AG09319 (cell line): Measurements from ENCODE around the gene NABP2.

Experiments
- DNase-seq: peaks from one replicate; pipeline ENCODE4 v3.0.0-alpha.2; 2010; ENCODE audit warnings: low read depth; ENCODE audit errors: extremely low read depth
- CTCF ChIP-seq: IDR thresholded peaks from 2 replicates; pipeline ENCODE4 v1.5.1; 2011; ENCODE audit warnings: low read depth, mild to moderate bottlenecking, inconsistent platforms, low read length, moderate library complexity

The NABP2 gene

DNA sequence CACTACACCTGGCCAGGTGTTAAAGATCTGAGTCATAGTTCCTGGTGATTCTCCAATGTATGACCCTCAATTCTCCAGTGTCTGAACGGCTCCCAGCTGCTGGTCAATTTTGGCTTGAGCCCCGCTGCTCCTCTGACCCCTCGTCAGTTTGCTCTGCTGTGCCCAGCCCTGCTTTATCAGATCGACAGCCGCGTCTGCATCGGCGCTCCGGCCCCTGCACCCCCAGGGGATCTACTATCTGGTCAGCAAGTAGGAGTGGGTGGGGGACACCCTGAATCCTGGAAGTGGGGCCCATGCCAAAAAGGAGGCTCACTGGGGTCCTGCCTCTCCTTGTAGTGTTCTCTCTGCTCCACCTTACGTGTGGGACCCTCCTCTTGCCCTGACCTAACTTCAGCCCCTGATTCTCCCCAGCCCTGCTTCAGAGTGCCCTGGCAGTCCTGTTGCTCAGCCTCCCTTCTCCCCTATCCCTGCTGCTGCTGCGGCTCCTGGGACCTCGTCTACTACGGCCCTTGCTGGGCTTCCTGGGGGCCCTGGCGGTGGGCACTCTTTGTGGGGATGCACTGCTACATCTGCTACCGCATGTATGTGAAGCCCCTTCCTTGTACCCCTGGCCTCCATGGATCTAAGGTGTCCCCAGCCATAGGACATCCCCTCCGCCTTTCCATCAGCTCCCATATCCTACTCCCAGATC is 10.7 kb downstream of the NABP2 start:
- no peak for TF ChIP-seq CTCF
- DNase-seq: no peak

GRCh38 chr12:56236091-56236490 is 11.9 kb downstream of the NABP2 start:
- no peak for TF ChIP-seq CTCF
- no peak for DNase-seq

GRCh38 chr12:56236985-56237384 is 12.8 kb downstream of the NABP2 start:
- DNase-seq: no peak
- no peak for TF ChIP-seq CTCF

DNA sequence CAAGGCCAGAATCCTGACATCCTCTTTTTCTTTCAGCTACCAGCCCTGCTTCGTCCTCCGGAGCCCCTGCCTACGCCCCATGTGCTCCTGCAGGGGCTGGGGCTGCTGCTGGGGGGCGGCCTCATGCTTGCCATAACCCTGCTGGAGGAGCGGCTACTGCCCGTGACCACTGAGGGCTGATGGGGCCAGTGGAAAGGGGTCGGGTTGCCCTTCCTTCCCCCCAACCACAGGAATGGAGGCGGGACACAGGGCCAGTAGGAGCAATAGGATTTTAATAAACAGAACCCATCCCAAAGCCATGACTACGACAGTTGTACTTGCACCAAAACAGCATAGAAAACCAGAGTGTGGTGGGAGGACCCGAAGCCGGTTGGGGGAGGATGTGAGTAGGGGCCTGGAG is 13.4 kb downstream of the NABP2 start:
- no peak for TF ChIP-seq CTCF
- DNase-seq: no peak

- TF ChIP-seq CTCF: no peak
- DNase-seq: no peak
Observed at GRCh38 chr12:56241424-56242303, 17.5 kb downstream of the NABP2 start.

DNA sequence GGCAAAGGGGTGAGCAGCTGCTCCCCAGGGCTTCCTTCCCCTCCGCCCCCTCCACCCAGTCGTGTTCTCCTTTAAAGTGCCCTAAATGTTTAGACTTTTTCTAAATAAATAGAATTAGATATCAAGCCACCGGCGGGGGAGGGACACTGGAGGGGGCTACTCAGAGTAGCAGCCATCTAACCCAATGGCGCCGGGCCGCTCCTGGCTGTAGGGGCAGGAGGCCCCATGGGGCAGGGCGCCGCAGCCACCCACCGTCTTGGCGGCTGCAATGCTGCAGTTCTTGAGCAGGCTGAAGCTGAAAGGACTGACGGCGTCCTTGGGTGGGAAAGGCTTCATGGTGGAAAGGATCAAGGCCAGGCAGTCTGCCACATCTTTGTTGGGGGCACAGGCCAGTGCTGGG is 18.8 kb downstream of the NABP2 start:
- no peak for DNase-seq
- TF ChIP-seq CTCF: no peak

- TF ChIP-seq CTCF: no peak
- DNase-seq: no peak
Observed at GRCh38 chr12:56243731-56244181, 19.6 kb downstream of the NABP2 start.
